Skin of body (tissue), 2 donors: ENCODE measurements around the gene ADGRV1. TPM values are rescaled to one million over a fixed set of nuclear protein-coding genes. Genes with fewer than 3 reads are reported as not detected.
"Not testable (repeated sequence)": the region's sequence is repeated elsewhere in the genome, so short reads cannot be mapped to it uniquely, and the experiment has no call there.

Experiments used
- DNase-seq: peaks from one replicate; lab custom pipeline; 2025; lab: John Stamatoyannopoulos, UW
- total RNA-seq: library from RNA; depleted of rRNA; stranded (reverse); fragments of >200 nt; gene quantifications from one replicate; pipeline ENCODE4 v1.2.3, GENCODE V29; 2014

The ADGRV1 gene
- total RNA-seq, 1 donor from 2014 or later = 11.2 TPM

DNA sequence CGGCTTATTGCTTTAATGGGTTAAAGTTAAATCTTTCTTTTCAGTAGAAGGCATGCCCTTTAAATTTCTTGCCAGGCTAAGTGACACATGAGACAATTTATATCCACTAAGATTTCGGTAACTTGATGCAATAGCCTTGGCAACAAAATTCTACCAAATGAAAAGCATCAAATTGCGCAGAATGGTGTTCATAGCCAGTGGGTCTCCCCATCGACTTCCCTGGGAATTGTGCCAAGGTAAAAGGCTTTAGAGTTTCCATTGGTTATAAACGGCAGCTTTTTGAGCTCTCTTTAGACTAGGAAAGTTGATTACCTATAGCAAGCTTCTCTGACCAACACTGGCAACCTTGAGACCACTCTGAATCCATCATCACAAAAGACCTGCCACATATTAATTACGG, 466.1 kb downstream of the ADGRV1 start:
- peak; percentile 51 for DNase-seq

DNA sequence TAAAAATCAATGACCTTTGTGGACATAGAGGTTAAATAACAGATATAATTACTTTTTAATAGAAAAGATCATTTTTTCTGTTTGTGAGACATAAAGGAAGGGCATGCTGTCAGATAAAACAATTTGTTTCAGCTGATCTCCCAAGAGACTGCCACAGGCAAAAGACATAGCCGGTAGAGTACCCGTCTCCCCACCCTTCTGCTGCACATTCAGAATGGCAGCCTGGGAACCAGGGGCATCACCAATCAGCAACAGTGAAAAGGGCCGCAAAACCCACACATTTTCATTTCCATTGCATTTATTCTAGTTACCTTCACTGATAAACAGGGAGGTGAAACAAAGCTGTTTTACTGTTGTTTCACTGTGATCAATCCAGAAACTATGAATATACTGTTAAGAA, 466.9 kb downstream of the ADGRV1 start:
- DNase-seq = no peak

DNA sequence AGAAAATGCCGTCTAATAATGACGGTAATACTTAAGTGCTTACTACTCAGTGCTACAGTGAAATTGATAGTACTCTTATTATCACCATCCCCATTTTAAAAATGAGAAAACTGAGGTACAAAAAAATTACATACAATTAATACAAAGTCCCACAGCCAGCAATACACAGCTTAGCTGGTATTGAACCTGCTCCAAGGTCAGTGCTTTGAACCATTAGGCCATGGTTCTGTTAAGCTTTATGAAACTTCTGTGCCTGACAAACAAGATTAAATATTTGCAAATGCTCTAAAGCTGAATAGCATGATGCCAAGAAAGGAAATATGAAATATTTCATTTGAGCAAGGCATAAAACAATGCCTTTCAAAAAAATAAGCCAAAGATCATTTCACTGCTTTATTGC, 467.4 kb downstream of the ADGRV1 start:
- no peak for DNase-seq

DNA sequence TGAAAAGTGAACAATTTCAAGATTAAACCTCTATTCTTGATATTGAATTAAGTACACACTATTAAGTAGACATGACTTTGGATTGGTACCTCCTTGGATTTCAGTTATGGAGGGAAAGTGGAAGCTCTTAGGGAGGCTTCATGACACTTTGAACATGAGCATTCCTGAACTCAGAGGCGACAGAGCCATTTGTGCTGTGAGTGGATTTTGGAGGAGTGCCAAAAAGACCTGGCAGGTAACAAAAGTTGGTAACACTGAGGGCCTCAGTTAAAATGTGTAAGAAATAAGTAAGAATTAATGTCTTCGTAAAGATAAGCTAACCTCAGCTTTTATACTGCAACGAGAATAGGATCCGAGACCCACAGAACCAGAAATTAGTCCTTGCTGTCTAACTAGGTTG, 467.9 kb downstream of the ADGRV1 start:
- no peak for DNase-seq

DNA sequence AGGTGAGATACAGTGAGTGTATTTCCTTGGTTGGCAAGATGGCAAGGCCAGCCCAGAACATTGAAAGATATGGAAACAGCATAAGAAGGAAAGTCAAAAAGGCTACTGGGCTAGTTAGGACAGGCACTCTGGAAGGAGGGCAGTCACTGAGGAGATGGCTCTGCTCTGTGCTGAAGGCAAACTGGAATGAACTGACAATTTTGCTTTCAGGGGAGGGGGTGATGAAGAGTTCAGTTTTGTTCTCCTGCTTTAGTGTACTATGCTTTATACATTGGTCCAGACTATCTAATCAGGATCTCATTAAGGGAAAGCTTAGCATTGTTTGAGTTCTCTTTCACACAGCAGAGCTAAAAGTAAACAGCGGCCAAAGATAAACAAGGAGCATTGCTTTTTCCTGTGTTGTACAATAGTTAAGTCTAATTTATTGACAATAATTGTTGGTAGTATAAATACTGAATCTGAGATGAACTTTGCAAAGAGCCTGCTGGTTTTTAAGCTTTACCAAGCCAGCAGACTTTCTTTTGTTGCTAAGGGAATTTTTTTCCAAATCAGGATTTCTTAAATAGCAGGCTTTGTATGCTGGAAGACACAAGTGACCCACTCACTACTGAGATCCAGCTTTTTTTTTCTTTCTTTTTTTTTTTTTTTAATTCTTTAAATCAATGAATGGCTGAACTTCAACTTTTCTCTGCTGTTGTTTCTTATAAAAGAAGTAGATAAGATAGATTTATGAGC, 469.0 kb downstream of the ADGRV1 start:
- DNase-seq = peak; percentile 2

DNA sequence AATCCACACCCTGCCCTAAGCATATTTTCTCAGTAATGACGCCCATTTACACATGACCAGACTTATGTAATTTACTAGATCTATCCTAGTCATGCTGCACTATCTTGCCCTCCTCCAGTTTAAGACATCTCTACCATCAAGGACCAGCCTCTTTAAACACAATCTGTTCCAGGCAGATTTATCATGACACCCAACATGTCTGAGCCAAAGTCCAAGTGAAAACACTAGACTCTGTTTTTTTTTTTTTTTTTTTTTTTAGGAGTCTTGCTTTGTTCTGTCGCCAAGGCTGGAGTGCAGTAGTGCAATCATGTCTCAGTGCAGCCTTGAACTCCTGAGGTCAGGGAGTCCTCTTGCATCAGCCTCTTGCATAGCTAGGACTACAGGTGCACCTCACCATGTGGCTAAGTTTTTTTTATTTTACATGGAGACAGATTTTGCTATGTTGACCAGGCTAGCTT, 469.9 kb downstream of the ADGRV1 start:
- DNase-seq = no peak

DNA sequence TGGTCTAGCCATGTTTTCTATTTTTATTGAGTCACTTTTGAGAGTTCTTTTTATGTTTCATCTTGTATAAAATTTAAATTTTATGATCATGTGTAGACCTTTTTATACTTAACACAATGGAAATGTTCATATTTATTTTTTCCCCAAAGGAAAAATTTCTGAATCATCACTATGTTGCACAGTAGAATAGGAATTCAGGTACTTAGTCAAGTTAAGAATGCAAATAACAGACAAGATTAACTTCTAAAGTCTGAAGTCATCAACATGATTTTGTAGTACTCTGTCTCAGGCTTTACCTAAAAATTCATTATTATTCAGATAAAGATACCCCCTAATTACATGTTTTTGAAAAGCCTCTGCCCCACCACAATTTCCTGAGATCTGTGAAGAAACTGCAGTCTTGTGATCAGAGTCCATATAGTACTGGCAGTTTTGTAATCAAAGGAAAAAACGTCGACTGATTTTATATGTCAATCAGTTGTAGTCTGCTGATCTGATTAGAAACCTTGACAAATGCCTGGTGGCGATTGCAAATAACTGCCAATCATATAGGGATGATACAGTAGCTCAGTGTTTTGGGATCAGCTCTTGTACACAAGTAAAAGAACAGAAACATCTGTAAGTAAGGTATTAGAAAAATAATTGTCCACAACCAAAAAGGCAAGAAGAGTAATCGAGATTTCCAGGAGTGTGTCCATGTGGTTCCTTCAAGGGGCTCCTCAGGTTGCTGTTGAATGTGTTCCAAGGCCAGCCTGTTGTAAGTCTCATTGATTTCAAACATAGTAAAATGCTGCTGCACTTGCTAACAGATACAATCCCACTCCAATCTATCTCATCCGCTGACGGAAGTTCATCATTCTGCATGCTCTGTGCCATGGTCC, 472.2 kb downstream of the ADGRV1 start:
- peak; percentile 2 for DNase-seq

DNA sequence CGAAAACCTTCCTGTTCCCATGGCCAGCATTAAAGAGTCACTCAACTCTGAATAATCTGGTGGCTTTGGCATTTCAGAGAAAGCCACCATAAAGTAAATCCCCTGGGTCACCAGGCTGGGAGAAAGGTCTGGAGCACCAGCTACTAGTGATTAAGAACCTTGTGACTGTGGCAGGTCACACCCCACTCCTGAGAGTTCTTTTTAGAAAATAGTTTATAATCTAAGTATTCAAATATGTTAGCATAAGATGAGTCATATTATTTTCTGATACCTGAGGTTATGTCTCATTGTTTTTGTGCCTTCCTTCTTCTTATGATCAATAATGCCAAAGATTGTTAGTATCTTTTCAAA, 472.8 kb downstream of the ADGRV1 start:
- DNase-seq = no peak

DNA sequence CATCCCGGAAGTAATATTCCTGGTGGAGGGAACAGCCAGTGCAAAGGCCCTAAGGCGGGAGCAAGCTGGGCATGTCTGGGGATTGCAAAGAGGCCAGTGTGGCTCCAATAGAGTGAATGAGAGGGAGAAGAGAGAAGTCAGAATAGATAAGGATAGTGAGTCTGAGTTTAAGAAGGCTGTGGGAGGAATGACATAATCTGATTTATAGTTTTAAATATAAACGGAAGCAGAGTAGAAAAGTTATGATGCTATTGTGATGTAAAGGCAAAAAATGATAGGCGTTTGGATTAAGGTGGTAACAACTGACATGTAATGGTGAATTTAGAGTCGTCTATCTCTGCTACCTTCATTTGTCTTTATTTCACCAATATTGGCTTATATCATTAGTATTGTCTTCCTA, 473.5 kb downstream of the ADGRV1 start:
- DNase-seq = no peak

DNA sequence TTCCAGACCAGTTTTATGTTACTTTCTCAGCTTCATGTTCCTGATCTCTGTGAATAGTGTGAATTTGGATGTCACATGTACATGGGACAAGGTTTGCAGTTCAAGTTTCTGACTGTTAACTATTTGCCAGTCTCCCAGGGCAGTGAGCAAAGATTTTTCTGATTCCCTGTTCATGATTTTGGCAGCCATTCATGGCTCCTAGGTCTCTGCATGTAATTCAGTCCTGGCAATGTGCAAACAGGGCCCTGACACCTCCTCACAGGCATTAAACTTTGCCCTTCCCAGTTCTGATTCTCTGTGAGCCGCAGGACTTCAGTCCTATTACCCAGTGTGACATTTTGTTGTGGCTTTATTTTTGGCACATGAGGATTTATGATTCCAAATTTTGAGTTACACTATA, 474.8 kb downstream of the ADGRV1 start:
- no peak for DNase-seq

DNA sequence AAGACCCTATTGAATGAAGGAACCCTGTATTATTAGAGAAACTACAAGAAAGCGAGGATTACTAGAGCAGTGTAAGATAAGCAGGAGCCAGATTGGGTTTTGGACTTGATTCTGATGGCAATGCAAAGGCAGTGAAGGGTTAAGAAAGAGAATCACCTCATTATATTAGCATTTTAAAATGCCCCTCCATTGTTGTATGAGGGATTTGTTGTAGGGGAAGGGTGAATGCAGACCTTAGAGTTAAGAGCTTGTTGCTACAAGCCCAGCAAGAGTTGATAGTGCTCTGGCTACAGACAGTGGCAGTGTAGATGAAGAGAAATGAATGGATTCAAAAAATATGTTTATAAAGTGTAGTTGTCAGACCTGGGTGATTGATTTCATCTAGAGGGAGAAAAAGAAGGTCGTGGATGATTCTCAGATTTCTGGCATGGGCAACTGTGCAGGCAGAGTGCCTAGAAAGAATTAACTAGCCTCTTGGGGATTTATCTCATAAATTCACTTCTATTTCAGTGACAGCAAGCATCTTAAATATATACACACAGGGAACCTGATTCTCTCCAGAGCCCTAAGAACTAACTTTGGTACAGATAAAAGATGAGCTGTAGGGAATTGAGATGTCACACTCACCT, 479.7 kb downstream of the ADGRV1 start:
- DNase-seq = peak; percentile 59

DNA sequence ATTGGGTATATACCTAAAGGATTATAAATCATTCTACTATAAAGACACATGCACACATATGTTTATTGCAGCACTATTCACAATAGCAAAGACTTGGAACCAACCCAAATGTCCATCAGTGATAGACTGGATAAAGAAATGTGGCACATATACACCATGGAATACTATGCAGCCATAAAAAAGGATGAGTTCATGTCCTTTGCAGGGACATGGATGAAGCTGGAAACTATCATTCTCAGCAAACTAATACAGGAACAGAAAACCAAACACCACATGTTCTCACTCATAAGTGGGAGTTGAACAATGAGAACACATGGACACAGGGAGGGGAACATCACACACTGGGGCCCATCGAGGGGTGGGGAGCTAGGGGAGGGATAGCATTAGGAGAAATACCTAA, 482.5 kb downstream of the ADGRV1 start:
- not testable (repeated sequence) for DNase-seq

DNA sequence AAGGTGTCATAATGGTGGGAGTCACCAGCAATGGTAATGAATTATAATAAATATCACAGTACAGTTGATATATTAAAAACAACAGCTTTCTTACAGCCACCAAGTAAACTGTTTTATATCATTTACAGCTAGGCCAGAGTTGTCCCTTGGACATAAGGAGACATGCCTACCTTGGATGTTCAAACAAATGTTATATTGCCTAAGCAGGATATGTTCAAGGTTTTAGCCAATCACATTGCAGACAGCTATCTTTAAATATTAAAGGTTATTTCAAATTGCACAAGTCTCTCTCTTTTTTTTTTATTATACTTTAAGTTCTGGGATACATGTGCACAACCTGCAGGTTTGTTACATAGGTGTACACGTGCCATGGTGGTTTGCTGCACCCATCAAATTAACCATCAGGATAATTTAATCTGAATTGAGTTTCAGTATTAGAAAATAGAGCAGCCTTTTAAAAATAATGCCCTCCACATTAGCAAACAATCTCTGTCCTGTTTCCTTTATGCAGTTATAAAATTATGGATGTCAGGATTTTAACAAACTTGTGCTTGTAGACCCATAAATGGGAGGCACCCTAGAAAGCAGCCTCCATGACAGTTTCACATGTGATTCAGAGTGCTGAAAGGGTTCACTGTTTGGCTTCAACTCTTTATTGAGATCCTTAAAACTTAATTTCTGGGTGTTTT, 483.8 kb downstream of the ADGRV1 start:
- no peak for DNase-seq

DNA sequence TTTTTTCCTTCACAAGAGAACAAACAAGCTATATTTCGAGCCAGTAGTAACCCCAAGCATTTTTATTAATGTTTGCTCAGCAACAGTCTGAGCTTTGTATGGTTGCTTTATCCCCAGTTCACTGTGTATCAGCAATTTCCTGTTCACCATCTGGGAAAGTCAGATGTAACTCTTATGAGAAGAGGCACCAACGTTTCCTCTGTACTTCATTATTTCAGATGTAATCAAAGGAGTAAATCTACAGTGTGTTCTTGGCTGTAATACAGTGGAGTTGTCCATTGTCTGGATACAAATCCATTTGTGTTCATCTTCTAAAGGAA, 484.3 kb downstream of the ADGRV1 start:
- DNase-seq = peak; percentile 70

DNA sequence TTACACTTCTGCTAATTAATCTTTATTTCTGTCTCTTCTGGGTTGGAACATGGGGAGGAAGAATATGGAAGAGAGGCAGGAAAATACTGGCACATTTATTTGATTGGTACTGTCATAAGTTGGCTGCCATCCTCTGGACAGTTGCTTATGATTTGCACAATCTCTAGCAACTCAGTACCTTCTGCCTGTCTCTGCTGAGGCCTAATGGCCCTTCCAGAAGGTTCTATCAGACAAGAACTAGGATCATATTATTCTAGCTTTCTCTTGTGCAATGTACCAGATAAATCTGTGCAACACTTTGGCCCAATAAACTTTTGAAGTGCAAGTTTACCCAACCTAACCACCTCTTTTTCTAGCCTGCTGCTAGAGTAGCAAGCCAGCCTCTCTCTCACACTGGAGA, 489.5 kb downstream of the ADGRV1 start:
- DNase-seq = no peak

DNA sequence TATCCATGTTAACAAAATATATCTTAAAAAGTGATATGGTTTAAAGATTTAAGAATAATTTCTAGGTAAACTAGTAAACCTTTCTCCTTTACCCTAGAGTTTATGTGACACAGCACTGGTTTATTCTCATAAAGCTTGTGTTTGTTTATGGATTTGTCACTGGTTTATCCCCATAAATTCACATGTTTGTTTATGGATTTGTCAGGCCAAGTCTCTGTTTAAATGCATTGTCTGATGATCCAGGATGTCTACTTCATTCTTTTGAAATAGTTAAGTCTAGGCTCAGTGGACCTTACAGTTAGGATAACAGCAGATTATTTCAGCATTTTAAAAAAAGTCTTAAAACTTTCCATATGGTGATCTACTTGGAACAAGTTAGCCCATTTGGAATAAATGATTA, 490.5 kb downstream of the ADGRV1 start:
- no peak for DNase-seq

DNA sequence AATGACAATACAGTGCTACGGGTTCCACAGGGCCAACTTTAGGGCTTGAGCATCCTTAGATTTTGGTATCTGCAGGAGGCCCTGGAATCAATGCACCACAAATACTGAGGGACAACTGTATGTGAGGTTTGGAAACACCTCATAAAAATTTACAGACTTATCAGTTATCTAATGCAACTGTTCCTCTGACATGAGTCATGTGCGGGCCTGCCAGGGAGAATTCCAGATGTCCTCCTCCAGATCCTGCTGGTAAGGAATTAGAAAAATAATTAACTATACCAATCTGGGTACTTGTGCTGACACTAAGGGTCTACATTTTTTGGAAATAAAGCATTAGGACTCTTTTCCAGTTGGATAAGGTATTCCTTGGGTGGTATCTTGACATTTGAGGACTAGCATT, 491.2 kb downstream of the ADGRV1 start:
- DNase-seq = no peak

DNA sequence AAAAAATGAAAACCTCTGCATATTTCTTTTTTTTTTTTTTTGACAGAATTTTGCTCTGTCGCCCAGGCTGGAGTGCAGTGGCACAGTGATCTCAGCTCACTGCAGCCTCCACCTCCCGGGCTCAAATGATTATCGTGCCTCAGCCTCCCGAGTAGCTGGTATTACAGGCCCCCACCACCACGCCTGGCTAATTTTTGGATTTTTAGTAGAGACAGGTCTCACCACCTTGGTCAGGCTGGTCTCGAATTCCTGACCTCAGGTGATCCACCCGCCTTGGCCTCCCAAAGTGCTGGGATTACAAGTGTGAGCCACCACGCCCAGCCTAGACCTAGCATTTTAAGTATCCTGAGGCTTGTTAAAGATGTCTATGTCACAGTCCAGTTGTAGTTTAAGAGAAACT, 493.8 kb downstream of the ADGRV1 start:
- not testable (repeated sequence) for DNase-seq

DNA sequence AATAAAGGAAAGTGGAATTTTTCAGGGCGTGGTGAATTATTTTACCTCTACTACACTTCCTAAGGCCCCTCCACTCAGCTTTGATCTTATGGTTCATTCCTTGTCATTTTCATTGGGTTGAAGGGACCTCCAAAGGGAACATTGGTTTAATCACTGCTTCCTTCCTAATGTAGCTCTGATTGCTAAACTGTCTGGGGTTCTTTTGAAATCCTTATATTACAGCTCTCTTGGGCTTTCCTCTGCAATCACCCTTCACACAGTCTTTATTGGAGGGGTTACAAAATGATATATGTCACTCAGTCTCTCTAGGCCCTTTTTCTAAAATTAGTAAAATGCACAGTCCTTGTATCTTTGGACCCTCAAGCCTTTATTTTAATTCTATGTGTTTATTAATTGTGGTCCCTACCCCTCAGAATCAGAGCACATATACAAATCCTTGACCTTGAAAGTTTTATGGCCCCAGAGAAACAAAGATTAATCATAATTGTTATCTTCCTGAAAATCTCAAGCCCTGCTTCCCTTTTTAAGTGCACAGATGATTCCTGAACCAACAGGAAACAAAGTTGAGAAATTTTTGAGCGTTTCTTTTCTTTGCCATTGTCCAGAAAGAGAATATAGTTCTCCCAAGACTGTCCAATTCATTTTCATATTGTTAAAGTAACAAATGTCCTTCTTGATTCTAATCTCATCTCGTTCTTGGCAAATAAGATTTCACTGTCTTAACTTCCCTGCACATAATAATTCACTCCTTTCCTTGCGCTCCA, 494.6 kb downstream of the ADGRV1 start:
- DNase-seq = peak; percentile 49

DNA sequence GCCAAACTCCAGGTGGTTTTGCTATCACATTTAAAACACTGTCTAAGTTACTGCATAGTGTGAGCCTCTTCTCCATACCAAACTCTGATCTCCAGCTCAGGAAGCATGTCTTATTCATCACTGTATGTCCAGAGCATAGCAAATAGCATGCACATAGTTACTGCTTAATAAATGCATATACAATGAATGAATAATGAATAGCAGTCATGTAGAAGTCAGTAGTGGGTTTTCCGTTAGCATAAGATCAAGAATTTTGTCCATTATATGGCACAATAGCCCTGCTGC, 495.1 kb downstream of the ADGRV1 start:
- no peak for DNase-seq

DNA sequence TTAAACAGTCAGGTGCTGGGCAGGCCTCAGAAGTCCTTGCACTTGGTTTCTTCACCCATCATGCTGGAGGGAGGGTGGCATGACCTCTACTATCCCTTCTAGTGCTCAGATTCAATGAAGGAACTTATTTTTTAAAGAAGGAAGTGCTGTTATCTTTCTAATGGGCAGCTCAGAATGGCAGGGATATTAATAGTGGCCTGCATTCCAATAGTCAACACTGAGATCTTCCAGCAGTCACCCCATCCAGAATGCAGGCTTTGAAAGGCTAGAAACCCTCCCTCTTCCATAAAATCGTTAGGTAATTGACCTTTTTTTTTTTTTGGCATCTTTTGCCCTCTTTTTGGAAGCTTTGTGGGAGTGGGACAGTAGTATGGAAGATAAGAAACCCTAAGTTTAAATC, 499.6 kb downstream of the ADGRV1 start:
- DNase-seq = no peak
